MM.1S (cell line): ENCODE data around the gene SLC22A13.

Experiments
- EZH2 ChIP-seq: fragments of 300-600 bp; sonication (generic); optimal IDR thresholded peaks from 2 replicates; pipeline ENCODE3; 2017; ENCODE audit warnings: low read depth, mild to moderate bottlenecking, antibody characterized with exemption, low read length, mixed read lengths
- EZH2phosphoT487 ChIP-seq: fragments of 300-600 bp; sonication (generic); IDR thresholded peaks from 2 replicates; pipeline ENCODE4 v1.6.1; 2018; ENCODE audit warnings: antibody characterized with exemption, low read length
- TF ChIP-seq, protein P1 (sequence below): fragments of 300-600 bp; sonication (generic); IDR thresholded peaks from 2 replicates; pipeline ENCODE4 v1.5.1; 2016; ENCODE audit warnings: antibody characterized with exemption, low read length, mixed read lengths

DNA sequence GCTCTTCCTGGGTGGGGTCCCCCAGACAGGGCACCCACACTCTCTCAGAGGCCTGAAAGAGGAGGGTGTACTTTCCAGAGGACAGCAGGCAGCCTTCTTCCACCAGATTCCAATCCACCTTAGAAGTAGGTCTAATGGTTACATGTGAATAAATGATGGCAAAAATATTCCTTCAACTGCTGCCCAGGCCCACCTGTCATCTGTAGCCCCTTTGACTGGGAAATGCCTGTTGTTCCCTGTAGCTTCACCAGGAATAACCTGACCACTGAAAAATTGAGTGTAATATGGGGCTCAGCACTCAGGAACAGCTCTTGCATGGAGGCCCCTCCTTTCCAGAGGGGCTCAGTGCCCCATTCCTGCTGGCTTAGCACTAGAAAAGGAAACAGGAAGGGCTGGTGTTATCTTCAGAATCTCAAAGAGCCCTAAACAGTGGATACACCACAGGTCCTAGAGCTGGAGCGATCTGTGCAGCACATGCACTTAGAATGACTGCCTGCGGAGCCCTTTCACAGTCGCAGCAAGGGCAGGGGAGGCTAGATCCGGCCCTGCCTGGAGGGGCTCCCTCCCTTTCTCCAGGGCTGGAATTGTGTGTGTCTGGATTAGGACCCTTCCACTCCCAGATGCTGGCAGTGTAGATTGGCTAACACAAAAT, 48.6 kb downstream of the SLC22A13 start:
- TF ChIP-seq, protein P1, sequence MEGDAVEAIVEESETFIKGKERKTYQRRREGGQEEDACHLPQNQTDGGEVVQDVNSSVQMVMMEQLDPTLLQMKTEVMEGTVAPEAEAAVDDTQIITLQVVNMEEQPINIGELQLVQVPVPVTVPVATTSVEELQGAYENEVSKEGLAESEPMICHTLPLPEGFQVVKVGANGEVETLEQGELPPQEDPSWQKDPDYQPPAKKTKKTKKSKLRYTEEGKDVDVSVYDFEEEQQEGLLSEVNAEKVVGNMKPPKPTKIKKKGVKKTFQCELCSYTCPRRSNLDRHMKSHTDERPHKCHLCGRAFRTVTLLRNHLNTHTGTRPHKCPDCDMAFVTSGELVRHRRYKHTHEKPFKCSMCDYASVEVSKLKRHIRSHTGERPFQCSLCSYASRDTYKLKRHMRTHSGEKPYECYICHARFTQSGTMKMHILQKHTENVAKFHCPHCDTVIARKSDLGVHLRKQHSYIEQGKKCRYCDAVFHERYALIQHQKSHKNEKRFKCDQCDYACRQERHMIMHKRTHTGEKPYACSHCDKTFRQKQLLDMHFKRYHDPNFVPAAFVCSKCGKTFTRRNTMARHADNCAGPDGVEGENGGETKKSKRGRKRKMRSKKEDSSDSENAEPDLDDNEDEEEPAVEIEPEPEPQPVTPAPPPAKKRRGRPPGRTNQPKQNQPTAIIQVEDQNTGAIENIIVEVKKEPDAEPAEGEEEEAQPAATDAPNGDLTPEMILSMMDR, result no peak
- TF ChIP-seq EZH2 (no peak), EZH2phosphoT487 (no peak)
